ENCODE measurements around the gene DERL3.

DNA sequence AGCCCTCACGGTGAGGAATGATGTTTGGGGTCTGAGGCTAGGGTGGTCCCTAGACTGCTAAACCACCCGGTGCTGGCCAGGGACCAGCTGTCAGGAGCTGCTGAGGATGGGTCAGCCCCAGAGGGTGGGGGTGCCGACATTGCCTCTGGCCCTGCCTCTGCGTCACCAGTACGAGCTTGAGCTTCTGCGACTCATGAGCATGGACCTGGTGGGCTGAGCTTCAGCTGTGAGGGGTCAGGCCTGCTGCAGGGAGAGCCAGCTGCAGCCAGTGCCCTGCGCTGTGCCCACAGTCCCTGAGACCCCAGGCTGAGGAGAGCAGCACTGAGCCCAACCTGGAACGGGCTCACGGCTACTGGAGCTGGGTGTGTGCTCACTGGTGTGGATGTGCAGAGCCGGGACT, 7.0 kb downstream of the DERL3 start:
- TF ChIP-seq, protein P1, sequence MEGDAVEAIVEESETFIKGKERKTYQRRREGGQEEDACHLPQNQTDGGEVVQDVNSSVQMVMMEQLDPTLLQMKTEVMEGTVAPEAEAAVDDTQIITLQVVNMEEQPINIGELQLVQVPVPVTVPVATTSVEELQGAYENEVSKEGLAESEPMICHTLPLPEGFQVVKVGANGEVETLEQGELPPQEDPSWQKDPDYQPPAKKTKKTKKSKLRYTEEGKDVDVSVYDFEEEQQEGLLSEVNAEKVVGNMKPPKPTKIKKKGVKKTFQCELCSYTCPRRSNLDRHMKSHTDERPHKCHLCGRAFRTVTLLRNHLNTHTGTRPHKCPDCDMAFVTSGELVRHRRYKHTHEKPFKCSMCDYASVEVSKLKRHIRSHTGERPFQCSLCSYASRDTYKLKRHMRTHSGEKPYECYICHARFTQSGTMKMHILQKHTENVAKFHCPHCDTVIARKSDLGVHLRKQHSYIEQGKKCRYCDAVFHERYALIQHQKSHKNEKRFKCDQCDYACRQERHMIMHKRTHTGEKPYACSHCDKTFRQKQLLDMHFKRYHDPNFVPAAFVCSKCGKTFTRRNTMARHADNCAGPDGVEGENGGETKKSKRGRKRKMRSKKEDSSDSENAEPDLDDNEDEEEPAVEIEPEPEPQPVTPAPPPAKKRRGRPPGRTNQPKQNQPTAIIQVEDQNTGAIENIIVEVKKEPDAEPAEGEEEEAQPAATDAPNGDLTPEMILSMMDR (IDR thresholded peaks at IDR 0.05), result no peak
- TF ChIP-seq POLR2A (IDR thresholded peaks at IDR 0.05; ENCODE audit: low read depth), result no peak
